ENCODE data around the gene CNMD. TPM values are rescaled to one million over a fixed set of nuclear protein-coding genes. Genes with fewer than 3 reads are reported as not detected.
A peak's percentile ranks its signal among the peaks of the same experiment; 100 is the strongest.
"Not testable (repeated sequence)": the region's sequence is repeated elsewhere in the genome, so short reads cannot be mapped to it uniquely, and the experiment has no call there.

The CNMD gene
- total and polyA plus RNA-seq, 5 donors from 2014 or later: 0.11 TPM; not detected in 4

- not testable (repeated sequence) for H3K4me3 ChIP-seq (ENCODE audit: low read depth, low read length); H3K4me3 Mint-ChIP-seq; ATAC-seq (ENCODE audit: low read depth in 2 of 2); H3K36me3 Mint-ChIP-seq; H3K9me3 ChIP-seq (ENCODE audit: control insufficient read depth in 2 of 2, low read length in 2 of 2); H3K27ac Mint-ChIP-seq; DNase-seq; H3K4me1 ChIP-seq (ENCODE audit: control insufficient read depth, insufficient read depth, low read length, poor library complexity, severe bottlenecking); H3K9me3 Mint-ChIP-seq; H3K36me3 ChIP-seq (ENCODE audit: control insufficient read depth, insufficient read depth, low read length); H3K27ac ChIP-seq (ENCODE audit: insufficient read depth, low read length, poor library complexity, severe bottlenecking); H3K27me3 ChIP-seq (ENCODE audit: control insufficient read depth, insufficient read depth, low read length); H3K4me1 Mint-ChIP-seq; H3K27me3 Mint-ChIP-seq
Observed at GRCh38 chr13:52708266-52708665, 31.4 kb downstream of the CNMD start.

GRCh38 chr13:52707375-52707774, 32.2 kb downstream of the CNMD start:
- ATAC-seq (ENCODE audit: low read depth in 2 of 2) (no peak), DNase-seq (no peak)
- no peaks in the 10 kb centered on the region for H3K4me1 ChIP-seq (ENCODE audit: control insufficient read depth, insufficient read depth, low read length, poor library complexity, severe bottlenecking)
- H3K9me3 ChIP-seq (ENCODE audit: control insufficient read depth in 2 of 2, low read length in 2 of 2): no peaks in the 10 kb centered on the region
- no peak overlapping the region for H3K4me3 ChIP-seq (ENCODE audit: low read depth, low read length)
- Mint-ChIP-seq H3K27me3 (peaks cover 8% of the 10 kb centered on the region), H3K4me1 (no peaks in the 10 kb centered on the region), H3K36me3 (no peaks in the 10 kb centered on the region), H3K9me3 (peaks cover 0 to 2% (median 0%) of the 10 kb centered on the region in 7 donors), H3K27ac (no peak overlapping the region), H3K4me3 (no peak overlapping the region)
- no peaks in the 10 kb centered on the region for H3K36me3 ChIP-seq (ENCODE audit: control insufficient read depth, insufficient read depth, low read length)
- H3K27ac ChIP-seq (ENCODE audit: insufficient read depth, low read length, poor library complexity, severe bottlenecking): no peak overlapping the region
- no peaks in the 10 kb centered on the region for H3K27me3 ChIP-seq (ENCODE audit: control insufficient read depth, insufficient read depth, low read length)

- H3K36me3 Mint-ChIP-seq: no peaks in the 10 kb centered on the region
- Histone ChIP-seq H3K9me3 (ENCODE audit: control insufficient read depth in 2 of 2, low read length in 2 of 2) (no peaks in the 10 kb centered on the region), H3K4me1 (ENCODE audit: control insufficient read depth, insufficient read depth, low read length, poor library complexity, severe bottlenecking) (no peaks in the 10 kb centered on the region), H3K27me3 (ENCODE audit: control insufficient read depth, insufficient read depth, low read length) (no peaks in the 10 kb centered on the region), H3K36me3 (ENCODE audit: control insufficient read depth, insufficient read depth, low read length) (no peaks in the 10 kb centered on the region), H3K4me3 (ENCODE audit: low read depth, low read length) (no peak overlapping the region), H3K27ac (ENCODE audit: insufficient read depth, low read length, poor library complexity, severe bottlenecking) (no peak overlapping the region)
- H3K4me3 Mint-ChIP-seq: no peak overlapping the region
- H3K27ac Mint-ChIP-seq: no peak overlapping the region
- peaks cover 0 to 2% (median 0%) of the 10 kb centered on the region in 7 donors for H3K9me3 Mint-ChIP-seq
- DNase-seq: no peak
- peaks cover 0 to 5% (median 3%) of the 10 kb centered on the region in 4 donors for H3K4me1 Mint-ChIP-seq
- ATAC-seq (ENCODE audit: low read depth in 2 of 2): no peak
- H3K27me3 Mint-ChIP-seq: peaks cover 8% of the 10 kb centered on the region
Observed at GRCh38 chr13:52706081-52706480, 33.5 kb downstream of the CNMD start.

GRCh38 chr13:52703482-52703881, 36.1 kb downstream of the CNMD start:
- ATAC-seq (ENCODE audit: low read depth in 2 of 2) (no peak), DNase-seq (no peak)
- Histone ChIP-seq H3K36me3 (ENCODE audit: control insufficient read depth, insufficient read depth, low read length) (no peaks in the 10 kb centered on the region), H3K4me1 (ENCODE audit: control insufficient read depth, insufficient read depth, low read length, poor library complexity, severe bottlenecking) (no peaks in the 10 kb centered on the region), H3K27ac (ENCODE audit: insufficient read depth, low read length, poor library complexity, severe bottlenecking) (no peak overlapping the region), H3K9me3 (ENCODE audit: control insufficient read depth in 2 of 2, low read length in 2 of 2) (no peaks in the 10 kb centered on the region), H3K4me3 (ENCODE audit: low read depth, low read length) (no peak overlapping the region), H3K27me3 (ENCODE audit: control insufficient read depth, insufficient read depth, low read length) (no peaks in the 10 kb centered on the region)
- peaks cover 4% of the 10 kb centered on the region for H3K36me3 Mint-ChIP-seq
- H3K4me3 Mint-ChIP-seq: no peak overlapping the region
- peaks cover 0 to 5% (median 3%) of the 10 kb centered on the region in 4 donors for H3K4me1 Mint-ChIP-seq
- H3K27ac Mint-ChIP-seq: no peak overlapping the region
- H3K9me3 Mint-ChIP-seq: peaks cover 0 to 2% (median 0%) of the 10 kb centered on the region in 7 donors
- H3K27me3 Mint-ChIP-seq: no peaks in the 10 kb centered on the region

GRCh38 chr13:52701728-52702465, 37.7 kb downstream of the CNMD start:
- Histone ChIP-seq H3K36me3 (ENCODE audit: control insufficient read depth, insufficient read depth, low read length) (no peaks in the 10 kb centered on the region), H3K27ac (ENCODE audit: insufficient read depth, low read length, poor library complexity, severe bottlenecking) (no peak overlapping the region), H3K4me3 (ENCODE audit: low read depth, low read length) (no peak overlapping the region), H3K9me3 (ENCODE audit: control insufficient read depth in 2 of 2, low read length in 2 of 2) (no peaks in the 10 kb centered on the region), H3K27me3 (ENCODE audit: control insufficient read depth, insufficient read depth, low read length) (no peaks in the 10 kb centered on the region), H3K4me1 (ENCODE audit: control insufficient read depth, insufficient read depth, low read length, poor library complexity, severe bottlenecking) (no peaks in the 10 kb centered on the region)
- H3K4me1 Mint-ChIP-seq: peaks cover 0 to 5% (median 3%) of the 10 kb centered on the region in 4 donors
- H3K9me3 Mint-ChIP-seq: no peaks in the 10 kb centered on the region
- no peak overlapping the region for H3K4me3 Mint-ChIP-seq
- peak overlapping the region in 1 of 3 donors; percentile 31 for H3K27ac Mint-ChIP-seq
- DNase-seq (no peak), ATAC-seq (ENCODE audit: low read depth in 2 of 2) (no peak)
- no peaks in the 10 kb centered on the region for H3K27me3 Mint-ChIP-seq
- peaks cover 4% of the 10 kb centered on the region for H3K36me3 Mint-ChIP-seq

GRCh38 chr13:52696566-52696965, 43.1 kb downstream of the CNMD start:
- Histone ChIP-seq H3K36me3 (ENCODE audit: control insufficient read depth, insufficient read depth, low read length) (no peaks in the 10 kb centered on the region), H3K27ac (ENCODE audit: insufficient read depth, low read length, poor library complexity, severe bottlenecking) (no peak overlapping the region), H3K4me1 (ENCODE audit: control insufficient read depth, insufficient read depth, low read length, poor library complexity, severe bottlenecking) (no peaks in the 10 kb centered on the region), H3K27me3 (ENCODE audit: control insufficient read depth, insufficient read depth, low read length) (no peaks in the 10 kb centered on the region), H3K9me3 (ENCODE audit: control insufficient read depth in 2 of 2, low read length in 2 of 2) (no peaks in the 10 kb centered on the region), H3K4me3 (ENCODE audit: low read depth, low read length) (no peak overlapping the region)
- Mint-ChIP-seq H3K4me3 (no peak overlapping the region), H3K4me1 (peaks cover 7 to 10% (median 9%) of the 10 kb centered on the region in 4 donors), H3K36me3 (peaks cover 14% of the 10 kb centered on the region), H3K27ac (no peak overlapping the region), H3K9me3 (peaks cover 0 to 4% (median 0%) of the 10 kb centered on the region in 7 donors), H3K27me3 (no peaks in the 10 kb centered on the region)
- ATAC-seq (ENCODE audit: low read depth in 2 of 2): no peak
- DNase-seq: no peak

- Mint-ChIP-seq H3K9me3 (peaks cover 0 to 4% (median 0%) of the 10 kb centered on the region in 7 donors), H3K36me3 (peaks cover 18% of the 10 kb centered on the region), H3K27me3 (no peaks in the 10 kb centered on the region), H3K27ac (peak overlapping the region in 2 of 3 donors; percentile 3 to 17), H3K4me3 (no peak overlapping the region), H3K4me1 (peaks cover 9 to 13% (median 12%) of the 10 kb centered on the region in 4 donors)
- no peak overlapping the region for H3K27ac ChIP-seq (ENCODE audit: insufficient read depth, low read length, poor library complexity, severe bottlenecking)
- H3K4me3 ChIP-seq (ENCODE audit: low read depth, low read length): no peak overlapping the region
- no peaks in the 10 kb centered on the region for H3K27me3 ChIP-seq (ENCODE audit: control insufficient read depth, insufficient read depth, low read length)
- H3K9me3 ChIP-seq (ENCODE audit: control insufficient read depth in 2 of 2, low read length in 2 of 2): no peaks in the 10 kb centered on the region
- ATAC-seq (ENCODE audit: low read depth in 2 of 2) (no peak), DNase-seq (peak in 1 of 3 donors; percentile 29)
- H3K36me3 ChIP-seq (ENCODE audit: control insufficient read depth, insufficient read depth, low read length): no peaks in the 10 kb centered on the region
- no peaks in the 10 kb centered on the region for H3K4me1 ChIP-seq (ENCODE audit: control insufficient read depth, insufficient read depth, low read length, poor library complexity, severe bottlenecking)
Observed at GRCh38 chr13:52695856-52696255, 43.8 kb downstream of the CNMD start.

- no peak overlapping the region for H3K27ac Mint-ChIP-seq
Observed at GRCh38 chr13:52686376-52686775, 53.2 kb downstream of the CNMD start.

More at GRCh38 chr13:52686376-52686775, 53.2 kb downstream of the CNMD start:
- Histone ChIP-seq H3K4me1 (ENCODE audit: control insufficient read depth, insufficient read depth, low read length, poor library complexity, severe bottlenecking) (no peaks in the 10 kb centered on the region), H3K4me3 (ENCODE audit: low read depth, low read length) (no peak overlapping the region), H3K27ac (ENCODE audit: insufficient read depth, low read length, poor library complexity, severe bottlenecking) (no peak overlapping the region), H3K36me3 (ENCODE audit: control insufficient read depth, insufficient read depth, low read length) (peaks cover 64% of the 10 kb centered on the region), H3K9me3 (ENCODE audit: control insufficient read depth in 2 of 2, low read length in 2 of 2) (no peaks in the 10 kb centered on the region), H3K27me3 (ENCODE audit: control insufficient read depth, insufficient read depth, low read length) (no peaks in the 10 kb centered on the region)
- DNase-seq (no peak), ATAC-seq (ENCODE audit: low read depth in 2 of 2) (no peak)
- H3K4me1 Mint-ChIP-seq: peaks cover 10 to 23% (median 15%) of the 10 kb centered on the region in 4 donors
- H3K27me3 Mint-ChIP-seq: no peaks in the 10 kb centered on the region
- peaks cover 47% of the 10 kb centered on the region for H3K36me3 Mint-ChIP-seq
- no peak overlapping the region for H3K4me3 Mint-ChIP-seq
- no peaks in the 10 kb centered on the region for H3K9me3 Mint-ChIP-seq
